ENCODE measurements around the gene ABCC11.

GRCh38 chr16:48220891-48221290 lies 26.4 kb downstream of the ABCC11 start:
- no peak for TF ChIP-seq CTCF (conservative IDR thresholded peaks at IDR 0.05 in 1 of 2, IDR thresholded peaks at IDR 0.05 in 1 of 2; ENCODE audit: extremely low read depth in 1 of 2, insufficient read depth in 1 of 2, low read depth in 1 of 2, low read length in 2 of 2)
- no peak for TF ChIP-seq EZH2 (IDR thresholded peaks at IDR 0.05; ENCODE audit: borderline replicate concordance, low read length)
